AG09319 (cell line): Measurements from ENCODE around the gene GDPD5.

Experiments
- DNase-seq: peaks from one replicate; pipeline ENCODE4 v3.0.0-alpha.2; 2010; ENCODE audit warnings: low read depth; ENCODE audit errors: extremely low read depth
- CTCF ChIP-seq: IDR thresholded peaks from 2 replicates; pipeline ENCODE4 v1.5.1; 2011; ENCODE audit warnings: low read depth, mild to moderate bottlenecking, inconsistent platforms, low read length, moderate library complexity

GDPD5 gene

GRCh38 chr11:75539459-75540334, 14.0 kb upstream of the GDPD5 start:
- DNase-seq, result no peak
- no peak for TF ChIP-seq CTCF

- DNase-seq, result no peak
- TF ChIP-seq CTCF, result no peak
Observed at GRCh38 chr11:75538150-75538942, 12.6 kb upstream of the GDPD5 start.

- DNase-seq, result no peak
- no peak for TF ChIP-seq CTCF
Observed at GRCh38 chr11:75537740-75538139, 12.0 kb upstream of the GDPD5 start.

GRCh38 chr11:75536786-75537641, 11.3 kb upstream of the GDPD5 start:
- TF ChIP-seq CTCF, result no peak
- DNase-seq, result no peak

- TF ChIP-seq CTCF, result no peak
- no peak for DNase-seq
Observed at GRCh38 chr11:75535071-75535470, 9.3 kb upstream of the GDPD5 start.

- no peak for DNase-seq
Observed at GRCh38 chr11:75534259-75535069, 8.7 kb upstream of the GDPD5 start.

More at GRCh38 chr11:75534259-75535069, 8.7 kb upstream of the GDPD5 start:
- TF ChIP-seq CTCF, result no peak
